Hematopoietic multipotent progenitor cell (in vitro differentiated cells): Measurements from ENCODE around the gene ZFYVE9. TPM values are rescaled to one million over a fixed set of nuclear protein-coding genes. Genes with fewer than 3 reads are reported as not detected.
"Not testable (repeated sequence)": the region's sequence is repeated elsewhere in the genome, so short reads cannot be mapped to it uniquely, and the experiment has no call there.

Source experiments
- DNase-seq, 3 donors: peaks; one replicate each; pipeline ENCODE4 v3.0.0-alpha.2; 2011 to 2015; ENCODE audit warnings: low read depth in 2 of 3, low spot score in 2 of 3
- total RNA-seq: library from RNA; depleted of rRNA; stranded (reverse); fragments of >200 nt; gene quantifications from one replicate; pipeline ENCODE4 v1.2.3, GENCODE V29; 2012

Gene ZFYVE9, protein sequence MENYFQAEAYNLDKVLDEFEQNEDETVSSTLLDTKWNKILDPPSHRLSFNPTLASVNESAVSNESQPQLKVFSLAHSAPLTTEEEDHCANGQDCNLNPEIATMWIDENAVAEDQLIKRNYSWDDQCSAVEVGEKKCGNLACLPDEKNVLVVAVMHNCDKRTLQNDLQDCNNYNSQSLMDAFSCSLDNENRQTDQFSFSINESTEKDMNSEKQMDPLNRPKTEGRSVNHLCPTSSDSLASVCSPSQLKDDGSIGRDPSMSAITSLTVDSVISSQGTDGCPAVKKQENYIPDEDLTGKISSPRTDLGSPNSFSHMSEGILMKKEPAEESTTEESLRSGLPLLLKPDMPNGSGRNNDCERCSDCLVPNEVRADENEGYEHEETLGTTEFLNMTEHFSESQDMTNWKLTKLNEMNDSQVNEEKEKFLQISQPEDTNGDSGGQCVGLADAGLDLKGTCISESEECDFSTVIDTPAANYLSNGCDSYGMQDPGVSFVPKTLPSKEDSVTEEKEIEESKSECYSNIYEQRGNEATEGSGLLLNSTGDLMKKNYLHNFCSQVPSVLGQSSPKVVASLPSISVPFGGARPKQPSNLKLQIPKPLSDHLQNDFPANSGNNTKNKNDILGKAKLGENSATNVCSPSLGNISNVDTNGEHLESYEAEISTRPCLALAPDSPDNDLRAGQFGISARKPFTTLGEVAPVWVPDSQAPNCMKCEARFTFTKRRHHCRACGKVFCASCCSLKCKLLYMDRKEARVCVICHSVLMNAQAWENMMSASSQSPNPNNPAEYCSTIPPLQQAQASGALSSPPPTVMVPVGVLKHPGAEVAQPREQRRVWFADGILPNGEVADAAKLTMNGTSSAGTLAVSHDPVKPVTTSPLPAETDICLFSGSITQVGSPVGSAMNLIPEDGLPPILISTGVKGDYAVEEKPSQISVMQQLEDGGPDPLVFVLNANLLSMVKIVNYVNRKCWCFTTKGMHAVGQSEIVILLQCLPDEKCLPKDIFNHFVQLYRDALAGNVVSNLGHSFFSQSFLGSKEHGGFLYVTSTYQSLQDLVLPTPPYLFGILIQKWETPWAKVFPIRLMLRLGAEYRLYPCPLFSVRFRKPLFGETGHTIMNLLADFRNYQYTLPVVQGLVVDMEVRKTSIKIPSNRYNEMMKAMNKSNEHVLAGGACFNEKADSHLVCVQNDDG (N-terminal part only)
- total RNA-seq: 4.8 TPM

DNA sequence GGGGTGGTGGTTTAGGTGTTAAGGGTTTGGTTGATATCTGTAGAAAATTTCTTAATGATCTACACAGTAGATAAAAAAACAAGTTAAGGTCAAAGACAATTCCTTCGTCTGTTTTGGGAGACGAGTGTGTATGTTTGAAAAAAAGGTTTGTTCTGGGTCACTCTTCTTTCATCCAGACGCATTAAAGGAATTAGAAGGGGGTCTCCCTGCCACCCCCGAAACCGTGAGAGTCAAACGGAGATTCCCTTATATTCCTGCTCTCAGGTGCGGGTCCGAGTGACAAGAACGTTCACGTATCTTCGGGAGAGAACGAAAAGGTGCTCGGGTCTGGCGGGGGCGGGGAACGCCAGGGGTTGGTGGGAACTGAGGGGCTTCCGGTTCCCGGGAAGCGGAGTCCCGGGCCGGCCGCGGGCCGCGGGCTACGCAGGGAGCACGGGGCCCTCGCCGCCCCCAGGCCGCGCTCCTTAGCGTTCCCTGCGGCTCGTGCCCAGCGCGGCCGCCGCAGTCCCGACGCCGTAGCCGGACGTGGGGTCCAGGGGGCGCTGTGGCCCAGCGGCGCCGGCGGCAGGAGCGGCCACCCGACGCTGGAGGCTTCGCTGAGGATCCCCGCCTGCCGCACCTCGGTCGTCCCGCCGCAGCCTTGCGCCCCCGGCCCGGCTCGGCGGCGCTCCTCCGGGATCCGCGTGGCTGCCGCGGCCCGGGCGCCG, at the start of gene ZFYVE9:
Gene ZFYVE9 (plus strand): TSS at position 577 of the 707 bp plus-strand sequence. CDS start 91,118 bp downstream, outside the sequence.
- peak; percentile 63 to 79 (median 75) for DNase-seq

DNA sequence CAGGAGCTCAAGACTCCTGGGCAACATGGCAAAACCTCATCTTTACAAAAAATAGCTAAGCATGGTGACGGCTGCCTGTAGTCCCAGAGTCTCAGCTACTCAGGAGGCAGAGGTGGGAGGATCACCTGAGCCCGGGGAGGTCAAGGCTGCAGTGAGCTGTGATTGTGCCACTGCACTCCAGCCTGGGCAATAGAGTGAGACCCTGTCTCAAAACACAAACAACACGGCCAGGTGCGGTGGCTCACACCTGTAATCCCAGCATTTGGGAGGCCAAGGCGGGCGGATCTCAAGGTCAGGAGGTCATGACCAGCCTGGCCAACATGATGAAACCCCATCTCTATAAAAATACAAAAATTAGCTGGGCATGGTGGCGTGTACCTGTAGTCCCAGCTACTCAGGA, 47.6 kb upstream of the ZFYVE9 start:
- not testable (repeated sequence) for DNase-seq

DNA sequence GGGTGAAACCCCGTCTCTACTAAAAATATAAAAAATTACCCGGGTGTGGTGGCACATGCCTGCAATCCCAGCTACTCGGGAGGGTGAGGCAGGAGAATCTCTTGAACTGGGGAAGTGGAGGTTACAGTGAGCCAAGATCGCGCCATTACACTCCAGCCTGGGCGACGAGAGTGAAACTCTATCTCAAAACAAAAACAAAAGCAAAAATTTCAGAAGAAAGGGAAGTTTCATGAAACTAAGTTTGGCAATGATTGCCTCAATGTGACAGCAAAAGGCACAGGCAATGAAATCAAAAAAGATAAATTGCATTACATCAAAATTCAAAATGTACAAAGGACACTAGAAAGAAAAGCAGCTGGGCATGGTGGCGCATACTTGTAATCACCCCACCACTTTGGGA, 45.7 kb upstream of the ZFYVE9 start:
- no peak for DNase-seq

DNA sequence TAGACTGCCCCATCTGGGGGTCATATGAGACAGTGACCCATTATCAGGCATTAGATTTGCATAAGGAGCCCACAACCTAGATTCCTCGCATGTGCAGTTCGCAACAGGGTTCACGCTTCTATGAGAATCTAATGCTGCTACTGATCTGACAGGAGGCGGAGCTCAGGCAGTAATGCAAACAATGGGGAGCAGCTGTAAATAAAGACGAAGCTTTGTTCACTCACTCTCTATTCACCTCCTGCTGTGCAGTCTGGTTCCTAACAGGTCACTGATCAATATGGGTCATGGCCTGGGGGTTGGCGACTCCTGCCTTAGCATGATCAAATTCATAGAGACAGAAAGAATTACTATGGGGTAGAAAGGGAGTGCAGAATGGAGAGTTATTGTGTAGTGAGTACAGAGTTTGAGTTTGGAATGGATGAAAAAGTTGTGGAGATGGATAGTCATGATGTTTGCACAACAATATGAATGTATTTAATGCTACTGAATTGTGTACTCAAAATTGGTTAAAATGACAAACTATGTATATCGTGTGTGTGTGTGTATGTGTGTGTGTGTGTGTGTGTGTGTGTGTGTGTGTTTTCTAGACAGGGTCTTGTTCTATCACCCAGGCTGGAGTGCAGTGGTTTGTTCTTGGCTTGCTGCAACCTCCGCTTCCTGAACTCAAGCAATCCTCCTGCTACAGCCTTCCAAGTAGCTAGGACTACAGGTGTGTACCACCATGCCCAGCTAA, 43.6 kb upstream of the ZFYVE9 start:
- no peak for DNase-seq

DNA sequence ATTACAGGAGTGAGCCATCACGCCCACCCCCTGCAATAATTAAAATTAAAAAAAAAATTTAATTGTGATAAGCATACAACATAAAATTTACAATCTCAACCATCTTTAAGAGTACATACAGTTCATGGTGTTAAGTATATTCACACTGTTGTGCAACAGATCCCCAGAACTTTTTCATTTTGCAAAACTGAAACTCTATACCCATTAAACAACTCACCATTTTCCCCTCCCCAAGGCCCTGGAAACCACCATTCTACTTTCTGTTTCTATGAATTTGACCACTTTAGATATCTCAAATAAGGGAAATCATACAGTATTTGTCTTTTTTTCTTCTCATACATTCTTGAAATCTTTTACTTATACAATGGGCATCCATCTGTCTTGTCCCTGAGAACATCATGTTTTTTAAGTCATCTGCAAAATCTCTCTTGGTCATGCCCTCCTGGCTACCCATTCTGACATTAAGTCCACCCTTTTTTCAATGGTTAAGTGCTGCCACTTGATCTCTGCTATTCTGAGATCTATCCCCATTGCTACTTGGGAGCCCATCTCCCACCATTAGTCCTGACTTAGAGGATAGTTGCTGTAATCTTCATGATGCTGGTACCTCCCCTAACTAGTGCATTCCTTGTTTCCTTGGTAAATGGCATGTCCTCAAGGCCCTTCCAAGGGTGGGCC, 39.4 kb upstream of the ZFYVE9 start:
- no peak for DNase-seq

DNA sequence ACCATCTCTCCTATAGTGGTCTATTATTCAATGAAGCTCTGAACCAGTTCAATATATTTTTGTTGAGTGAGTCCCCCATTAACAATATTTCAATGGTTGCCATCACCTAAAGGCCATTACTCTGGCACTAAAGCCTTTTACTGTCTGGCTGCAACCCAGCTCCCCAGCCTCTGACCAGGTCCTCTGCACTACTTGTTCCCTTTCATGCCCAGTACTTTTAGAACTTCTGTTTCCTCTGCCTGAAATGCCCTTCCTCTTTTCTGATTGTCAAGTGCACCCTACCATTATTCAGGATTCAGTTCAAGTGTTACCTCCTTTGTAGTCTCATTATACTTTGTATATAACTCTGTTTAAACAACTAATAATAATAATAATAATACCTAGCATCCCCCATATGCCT, 30.4 kb upstream of the ZFYVE9 start:
- DNase-seq: peak in 1 of 3 donors; percentile 41

DNA sequence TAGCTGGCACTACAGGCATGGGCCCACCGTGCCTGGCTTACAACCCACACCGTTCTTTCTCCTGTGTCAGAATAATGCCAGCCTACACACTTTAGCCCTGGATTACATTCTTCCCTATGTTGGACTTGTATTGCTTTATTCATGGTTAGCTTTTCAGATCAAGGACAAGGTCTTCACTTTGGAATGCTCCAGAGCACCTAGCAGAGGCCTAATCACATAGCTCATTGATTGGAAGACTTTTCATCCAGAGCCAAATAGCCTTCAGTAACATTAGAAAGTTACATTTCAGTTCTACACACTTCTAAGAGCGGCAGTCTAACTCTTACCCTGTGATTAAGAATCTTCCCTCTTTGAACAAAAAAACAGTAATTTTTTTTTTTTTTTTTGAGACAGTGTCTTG, 29.4 kb upstream of the ZFYVE9 start:
- DNase-seq: no peak

DNA sequence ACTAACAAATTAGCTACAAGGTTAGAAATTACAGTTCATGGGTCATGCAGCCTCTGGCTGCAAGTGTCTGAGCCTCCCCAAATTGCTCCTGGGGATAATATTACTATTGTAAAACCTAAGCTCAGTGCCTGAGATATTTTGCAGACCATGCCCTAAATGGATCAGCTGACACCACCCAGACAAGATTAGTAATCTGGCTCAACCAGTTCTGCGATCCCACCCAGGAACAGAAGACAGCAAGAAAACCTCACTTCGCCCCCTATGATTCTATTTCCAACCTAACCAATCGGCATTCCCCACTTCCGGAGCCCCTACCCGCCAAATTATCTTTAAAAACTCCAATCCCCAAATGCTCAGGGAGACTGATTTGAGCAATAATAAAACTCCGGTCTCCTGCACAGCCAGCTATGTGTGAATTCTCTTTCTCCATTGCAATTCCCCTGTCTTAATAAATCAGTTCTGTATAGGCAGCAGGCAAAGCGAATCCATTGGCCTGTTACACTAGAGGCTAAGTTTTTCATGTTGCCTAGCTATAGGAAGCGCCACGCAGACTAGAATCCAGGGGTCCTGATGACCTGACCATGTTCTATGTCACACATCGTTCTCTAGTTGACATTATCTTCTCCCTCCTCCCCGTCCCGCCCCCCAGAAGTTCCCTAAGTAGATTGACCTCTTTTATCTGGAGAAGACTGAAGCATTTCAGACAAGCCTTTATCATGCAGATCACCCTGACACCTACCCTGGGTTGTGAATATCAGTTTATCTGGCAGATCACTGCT, 22.4 kb upstream of the ZFYVE9 start:
- no peak for DNase-seq

DNA sequence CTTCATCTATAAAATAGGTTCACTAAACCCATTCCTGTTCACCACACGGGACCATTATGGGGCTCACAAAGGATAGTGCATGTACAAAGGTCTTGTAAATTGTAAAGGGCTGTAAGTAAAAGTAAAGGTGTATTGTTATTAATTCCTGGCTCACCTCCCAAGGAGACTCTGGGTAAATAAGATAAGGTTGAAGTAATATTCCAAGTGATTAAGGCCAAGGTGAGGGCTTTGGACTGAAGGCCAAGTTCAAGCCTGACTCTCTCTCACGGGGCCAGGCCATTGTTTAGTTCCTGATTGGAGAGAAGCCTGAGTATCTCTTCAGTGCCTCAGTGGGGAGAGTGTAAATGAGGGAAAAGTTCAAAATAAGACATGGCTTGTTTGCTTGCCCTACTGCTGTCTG, 19.5 kb upstream of the ZFYVE9 start:
- no peak for DNase-seq

DNA sequence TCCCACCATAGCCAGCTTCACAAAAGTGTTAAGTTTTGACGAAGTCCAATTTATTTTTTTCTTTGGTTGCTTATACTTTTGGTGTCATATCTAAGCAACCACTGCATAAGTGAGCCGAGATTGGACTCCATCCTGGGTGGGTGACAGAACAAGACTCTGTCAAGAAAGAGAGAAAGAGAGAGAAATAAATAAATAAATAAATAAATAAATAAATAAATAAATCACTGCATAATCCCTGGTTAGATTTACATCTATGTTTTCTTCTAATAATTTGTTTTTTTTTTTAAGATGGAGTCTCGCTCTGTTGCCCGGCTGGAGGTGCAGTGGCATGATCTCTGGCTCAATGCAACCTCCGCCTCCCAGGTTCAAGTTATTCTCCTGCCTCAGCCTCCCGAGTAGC, 18.3 kb upstream of the ZFYVE9 start:
- no peak for DNase-seq

DNA sequence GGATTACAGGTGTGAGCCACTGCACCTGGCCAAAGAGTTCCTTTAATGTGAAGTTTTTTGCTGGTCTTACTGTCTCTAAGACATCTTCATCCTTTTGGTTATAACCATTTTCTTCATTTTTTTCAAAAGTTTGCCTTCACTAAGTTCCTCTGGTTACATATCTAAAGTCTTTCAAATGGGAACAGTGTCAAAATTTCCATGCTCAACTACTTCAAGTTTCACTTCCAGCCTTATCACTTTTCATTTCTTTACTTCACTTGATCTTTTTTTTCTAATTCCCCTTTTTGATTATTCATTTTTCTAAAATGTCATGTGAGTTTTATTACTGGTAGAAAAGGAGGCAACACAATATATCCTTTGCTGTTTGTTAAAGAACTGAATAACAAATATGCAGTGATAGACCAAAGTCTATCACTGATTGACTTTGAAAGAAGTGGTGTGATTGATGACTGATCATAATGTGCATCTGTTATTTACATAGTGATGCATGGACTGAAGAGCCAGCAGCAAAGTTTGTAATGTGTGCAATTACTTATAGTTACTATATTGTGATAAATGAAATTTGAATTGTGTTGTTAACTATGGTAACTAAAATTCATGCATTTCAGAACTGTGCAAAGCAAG, 16.0 kb upstream of the ZFYVE9 start:
- no peak for DNase-seq

DNA sequence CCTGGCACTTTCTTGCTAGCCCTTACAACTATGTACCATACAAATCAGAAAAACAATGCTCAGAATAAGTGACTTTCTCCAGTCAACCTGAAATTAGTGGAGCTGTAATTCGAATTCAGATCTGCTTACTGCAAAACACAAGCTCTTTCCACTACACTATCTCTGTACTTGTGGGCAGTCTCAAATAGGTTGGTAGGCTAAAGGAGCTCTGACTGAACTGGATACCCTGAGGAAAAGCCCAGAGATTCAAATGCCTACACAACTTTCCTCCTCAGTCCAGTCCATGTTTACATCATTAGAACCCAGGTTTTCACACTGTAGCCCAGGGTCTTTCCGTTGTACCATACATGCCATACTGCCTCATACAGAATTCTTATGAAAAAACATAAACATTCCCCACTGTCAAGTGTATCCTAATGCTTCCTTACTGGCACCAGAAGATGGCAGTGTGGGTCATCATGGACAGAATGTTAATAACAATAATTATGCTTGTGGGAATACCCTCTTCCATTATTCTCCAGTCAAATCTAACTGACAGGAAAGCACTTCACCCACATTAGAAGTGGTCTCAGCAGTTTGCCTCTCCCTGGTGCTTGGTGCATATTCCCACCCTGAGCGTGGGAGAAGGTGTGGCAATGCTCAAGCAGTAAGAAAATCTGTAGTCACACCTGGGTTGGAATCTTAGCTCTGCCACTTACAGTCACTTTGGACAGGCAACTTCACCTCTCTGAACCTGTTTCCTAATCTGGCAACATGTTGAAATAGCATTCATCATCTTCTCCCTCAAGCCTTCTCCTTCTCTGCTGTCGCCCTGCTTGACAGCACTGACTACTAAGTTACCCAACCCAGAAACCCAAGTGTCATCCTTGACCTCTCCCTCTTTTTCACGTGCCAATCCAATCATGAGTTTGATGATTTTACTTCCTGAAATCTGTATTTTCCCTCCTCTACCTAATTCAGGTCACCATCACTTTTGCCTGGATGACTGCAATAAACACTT, 14.4 kb upstream of the ZFYVE9 start:
- DNase-seq: peak in 2 of 3 donors; percentile 31 to 49

DNA sequence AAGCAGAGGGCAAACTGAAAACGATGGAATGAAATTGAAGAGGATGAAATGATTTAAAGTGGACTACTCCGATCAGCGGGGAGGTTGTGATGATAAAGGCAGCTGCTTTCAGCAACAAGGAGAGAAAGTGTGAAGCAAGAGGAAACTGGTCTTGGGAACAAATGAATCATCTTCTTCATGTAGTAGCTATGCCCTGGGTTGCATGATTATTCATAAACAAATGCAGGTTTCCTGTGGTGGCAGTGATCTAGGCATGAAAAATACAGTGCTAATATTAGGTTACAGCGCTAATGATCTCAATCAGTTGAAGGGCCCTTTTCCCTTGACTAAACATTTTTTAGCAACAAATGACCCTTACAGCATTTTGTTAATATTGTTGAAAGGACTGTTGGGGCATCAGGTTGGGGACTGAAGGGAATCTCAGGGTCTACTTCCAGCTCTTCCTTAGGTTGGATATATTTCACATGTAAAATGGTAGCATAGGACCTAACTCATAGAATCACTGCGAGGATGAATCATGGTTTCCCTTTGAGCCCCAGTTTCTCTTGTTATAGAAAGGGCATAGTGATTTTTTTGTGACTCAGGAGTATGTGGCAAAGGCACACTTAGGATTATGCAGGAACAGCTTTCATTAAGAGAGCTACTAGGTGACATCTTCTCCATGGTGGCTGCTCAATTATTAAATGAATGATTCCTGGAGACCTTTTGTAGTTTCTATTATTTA, 1.9 kb upstream of the ZFYVE9 start:
- DNase-seq: peak in 2 of 3 donors; percentile 44 to 50

DNA sequence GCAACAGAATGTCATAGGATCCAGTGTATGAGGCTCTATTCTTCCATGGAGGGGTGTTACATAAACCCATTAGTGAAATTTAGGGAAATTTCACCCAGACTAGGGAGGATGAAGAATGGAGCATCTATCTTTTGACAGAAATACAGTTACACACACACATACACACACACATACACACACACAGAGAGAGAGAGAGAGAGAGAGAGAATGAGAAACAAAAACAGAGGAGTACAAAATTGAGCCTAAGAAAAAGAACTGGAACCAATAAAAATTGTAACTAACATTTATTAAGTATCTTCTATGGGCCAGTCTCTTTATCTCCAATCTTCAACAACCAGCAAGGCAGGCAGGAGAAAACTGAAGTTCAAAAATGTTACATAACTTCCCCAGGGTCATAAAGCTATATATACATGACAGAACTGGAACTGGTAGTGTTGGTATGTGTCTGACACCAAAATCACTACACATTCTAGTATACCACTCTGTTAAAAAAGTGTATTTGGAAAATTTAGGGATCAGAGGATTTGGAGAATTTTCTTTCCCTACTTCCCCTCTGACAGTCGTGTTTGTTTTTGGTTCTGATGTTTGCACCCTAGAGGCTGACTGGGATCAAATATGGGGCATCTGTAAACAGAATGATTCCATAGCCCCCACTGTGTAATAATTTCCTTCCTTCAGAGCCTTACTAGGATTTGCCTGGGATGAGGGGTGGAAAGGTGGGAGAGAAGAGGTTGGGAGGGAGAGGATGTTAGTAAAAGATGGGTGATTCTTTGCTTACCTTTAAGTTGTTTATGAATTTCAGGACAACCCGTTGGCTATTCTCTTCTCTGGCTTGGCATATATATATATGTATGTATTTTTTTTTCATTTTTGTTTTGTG, 1.0 kb upstream of the ZFYVE9 start:
- DNase-seq: peak in 2 of 3 donors; percentile 5 to 29
